ENCODE data around the gene CENPQ.

The CENPQ gene

DNA sequence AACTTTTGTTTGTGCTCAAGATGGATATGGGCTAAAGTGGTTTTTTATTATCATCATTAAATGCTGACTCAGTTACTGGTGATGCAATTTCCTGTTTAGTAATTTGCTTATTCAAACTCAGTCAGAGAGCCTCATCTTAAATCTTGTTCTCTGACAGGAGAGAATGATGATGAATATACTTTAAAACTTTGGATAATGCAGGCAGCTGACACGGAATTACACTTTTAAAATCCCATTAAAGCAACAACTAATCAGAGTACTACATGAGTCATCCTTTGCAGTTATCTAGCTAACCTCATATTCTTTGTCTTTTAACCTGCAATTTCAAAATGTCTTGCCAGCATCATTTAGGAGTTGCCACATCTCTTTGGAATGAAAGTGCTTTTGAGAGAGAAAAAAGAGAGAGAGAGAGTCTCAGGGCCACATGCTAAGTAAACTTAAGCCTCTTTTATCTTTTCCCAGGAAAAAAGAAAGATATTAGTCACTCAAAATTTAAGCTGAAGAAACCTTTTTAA lies 78.1 kb downstream of the CENPQ start:
- FAIRE-seq = no peak
- DNase-seq (ENCODE audit: low spot score) = peak; percentile 32

DNA sequence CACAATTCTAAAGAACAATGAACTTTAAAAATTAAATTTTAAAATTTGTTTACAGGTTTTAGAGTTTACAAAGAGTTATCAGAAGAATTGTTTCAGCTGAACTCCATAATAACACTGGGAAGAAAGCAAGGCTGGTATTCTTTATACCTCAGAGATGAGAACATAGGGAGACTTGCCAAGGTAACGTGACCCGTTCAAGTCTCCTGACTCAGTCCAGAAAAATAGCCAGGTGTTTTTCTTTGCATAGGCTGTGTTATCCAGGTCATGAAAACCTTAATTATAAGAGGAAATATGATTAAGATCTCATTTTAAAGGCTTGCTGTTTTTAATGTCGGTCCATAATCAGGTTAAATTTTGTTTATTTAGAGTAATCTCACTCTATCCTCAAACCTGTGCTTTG lies 78.8 kb downstream of the CENPQ start:
- no peak for FAIRE-seq
- peak; percentile 29 for DNase-seq (ENCODE audit: low spot score)
